ENCODE data around the gene RHOU.

The RHOU gene

GRCh38 chr1:228734881-228735801 lies at the start of gene RHOU:
TSS of gene RHOU (plus strand) at chr1:228735479. CDS start at chr1:228735743, 264 bp downstream.
- Histone ChIP-seq H3K9ac (peak within 1 kb of the TSS; percentile 46), H3K36me3 (ENCODE audit: control insufficient read depth, insufficient read depth, low read length) (no peaks in the 10 kb centered on the region), H3K4me2 (ENCODE audit: low read length) (peak within 1 kb of the TSS; percentile 87), H3K9me3 (ENCODE audit: control insufficient read depth, low read length) (no peaks in the 10 kb centered on the region), H3K27me3 (ENCODE audit: control insufficient read depth, insufficient read depth, low read length) (no peaks in the 10 kb centered on the region), H3K27ac (peak within 1 kb of the TSS; percentile 87), H3K4me1 (peaks cover 12% of the 10 kb centered on the region), H3K4me3 (ENCODE audit: low read depth, low read length) (peak within 1 kb of the TSS; percentile 73), H3K79me2 (no peaks in the 10 kb centered on the region), H2AFZ (peak within 1 kb of the TSS; percentile 76)
- peak; percentile 38 for TF ChIP-seq CTCF (IDR thresholded peaks at IDR 0.05)

- no peak overlapping the region for H3K4me2 ChIP-seq (ENCODE audit: low read length)
- no peak overlapping the region for H2AFZ ChIP-seq
- TF ChIP-seq CTCF (IDR thresholded peaks at IDR 0.05) = no peak
- no peak overlapping the region for H3K9ac ChIP-seq
- H3K27ac ChIP-seq = no peak overlapping the region
- no peaks in the 10 kb centered on the region for H3K79me2 ChIP-seq
- H3K4me3 ChIP-seq (ENCODE audit: low read depth, low read length) = no peak overlapping the region
- H3K36me3 ChIP-seq (ENCODE audit: control insufficient read depth, insufficient read depth, low read length) = no peaks in the 10 kb centered on the region
- no peaks in the 10 kb centered on the region for H3K4me1 ChIP-seq
- no peaks in the 10 kb centered on the region for H3K27me3 ChIP-seq (ENCODE audit: control insufficient read depth, insufficient read depth, low read length)
- H3K9me3 ChIP-seq (ENCODE audit: control insufficient read depth, low read length) = no peaks in the 10 kb centered on the region
Observed at GRCh38 chr1:228687587-228687986, 47.7 kb upstream of the RHOU start.

- TF ChIP-seq CTCF (IDR thresholded peaks at IDR 0.05) = no peak
- H3K27ac ChIP-seq = no peak overlapping the region
- no peaks in the 10 kb centered on the region for H3K79me2 ChIP-seq
- H2AFZ ChIP-seq = no peak overlapping the region
- H3K27me3 ChIP-seq (ENCODE audit: control insufficient read depth, insufficient read depth, low read length) = no peaks in the 10 kb centered on the region
- no peak overlapping the region for H3K4me3 ChIP-seq (ENCODE audit: low read depth, low read length)
- no peaks in the 10 kb centered on the region for H3K9me3 ChIP-seq (ENCODE audit: control insufficient read depth, low read length)
- H3K4me1 ChIP-seq = no peaks in the 10 kb centered on the region
- H3K9ac ChIP-seq = no peak overlapping the region
- H3K36me3 ChIP-seq (ENCODE audit: control insufficient read depth, insufficient read depth, low read length) = no peaks in the 10 kb centered on the region
- no peak overlapping the region for H3K4me2 ChIP-seq (ENCODE audit: low read length)
Observed at GRCh38 chr1:228689255-228689654, 46.0 kb upstream of the RHOU start.

GRCh38 chr1:228691211-228691610 lies 44.1 kb upstream of the RHOU start:
- no peaks in the 10 kb centered on the region for H3K79me2 ChIP-seq
- TF ChIP-seq CTCF (IDR thresholded peaks at IDR 0.05) = no peak

More at GRCh38 chr1:228691211-228691610, 44.1 kb upstream of the RHOU start:
- H3K4me2 ChIP-seq (ENCODE audit: low read length) = no peak overlapping the region
- H3K9ac ChIP-seq = no peak overlapping the region
- no peak overlapping the region for H3K4me3 ChIP-seq (ENCODE audit: low read depth, low read length)
- no peak overlapping the region for H2AFZ ChIP-seq
- no peaks in the 10 kb centered on the region for H3K36me3 ChIP-seq (ENCODE audit: control insufficient read depth, insufficient read depth, low read length)
- no peaks in the 10 kb centered on the region for H3K9me3 ChIP-seq (ENCODE audit: control insufficient read depth, low read length)
- no peak overlapping the region for H3K27ac ChIP-seq
- no peaks in the 10 kb centered on the region for H3K27me3 ChIP-seq (ENCODE audit: control insufficient read depth, insufficient read depth, low read length)
- no peaks in the 10 kb centered on the region for H3K4me1 ChIP-seq
